Measurements from ENCODE around the gene ZNF513. TPM values are rescaled to one million over a fixed set of nuclear protein-coding genes. Genes with fewer than 3 reads are reported as not detected.
"Not testable (repeated sequence)": the region's sequence is repeated elsewhere in the genome, so short reads cannot be mapped to it uniquely, and the experiment has no call there.

Gene ZNF513, protein sequence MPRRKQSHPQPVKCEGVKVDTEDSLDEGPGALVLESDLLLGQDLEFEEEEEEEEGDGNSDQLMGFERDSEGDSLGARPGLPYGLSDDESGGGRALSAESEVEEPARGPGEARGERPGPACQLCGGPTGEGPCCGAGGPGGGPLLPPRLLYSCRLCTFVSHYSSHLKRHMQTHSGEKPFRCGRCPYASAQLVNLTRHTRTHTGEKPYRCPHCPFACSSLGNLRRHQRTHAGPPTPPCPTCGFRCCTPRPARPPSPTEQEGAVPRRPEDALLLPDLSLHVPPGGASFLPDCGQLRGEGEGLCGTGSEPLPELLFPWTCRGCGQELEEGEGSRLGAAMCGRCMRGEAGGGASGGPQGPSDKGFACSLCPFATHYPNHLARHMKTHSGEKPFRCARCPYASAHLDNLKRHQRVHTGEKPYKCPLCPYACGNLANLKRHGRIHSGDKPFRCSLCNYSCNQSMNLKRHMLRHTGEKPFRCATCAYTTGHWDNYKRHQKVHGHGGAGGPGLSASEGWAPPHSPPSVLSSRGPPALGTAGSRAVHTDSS
- 8.4 TPM for total RNA-seq (ENCODE audit: insufficient read depth, low replicate concordance)

DNA sequence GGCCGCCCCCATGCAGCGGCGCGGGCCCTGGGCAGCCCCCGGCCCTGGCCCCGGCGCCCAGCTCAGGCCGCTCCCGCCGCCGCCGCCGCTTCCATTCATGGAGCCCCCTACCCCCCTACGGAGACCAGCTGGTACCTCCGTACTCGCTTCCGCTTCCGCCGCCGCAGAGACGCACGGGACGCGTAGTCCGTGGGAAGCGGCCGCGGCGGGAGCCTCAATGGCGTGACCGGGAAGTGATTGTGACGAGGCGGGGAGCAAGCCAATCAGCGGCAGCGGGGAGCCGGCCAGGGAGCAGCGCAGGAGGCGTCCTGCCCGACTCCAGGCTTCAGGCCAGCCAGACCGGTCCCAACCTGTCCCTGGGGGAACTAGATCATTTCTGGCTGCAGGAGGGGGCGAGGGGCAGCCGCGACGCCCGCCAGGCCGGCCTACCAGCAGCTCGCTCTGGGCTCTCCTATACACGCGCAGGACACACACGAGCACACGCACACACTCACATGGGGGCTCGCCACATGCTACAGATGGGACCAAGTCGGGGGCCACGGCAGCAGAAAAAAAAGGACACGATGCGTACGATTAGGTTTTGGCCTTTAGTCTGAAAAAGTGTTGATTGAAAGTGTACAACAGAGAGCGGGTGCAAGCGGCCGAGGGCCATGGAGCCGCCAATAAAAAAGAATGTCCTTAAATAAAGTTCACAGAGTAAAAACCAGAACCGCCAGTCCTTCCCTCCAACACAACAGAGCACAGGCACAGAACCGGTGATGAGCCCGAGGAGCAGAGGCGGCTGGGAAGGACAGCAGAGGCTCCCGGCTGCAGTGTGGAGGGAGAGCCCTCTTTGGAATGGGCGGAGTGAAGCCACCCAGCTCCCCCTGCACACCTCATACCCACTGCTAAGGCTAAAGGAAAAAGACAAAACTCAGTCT lies at the start of gene ZNF513:
ZNF513 (minus strand) TSS at position 109 of the 920 bp plus-strand sequence. CDS start 208 bp downstream, outside the sequence.
- DNase-seq (ENCODE audit: low spot score): peak; percentile 98

DNA sequence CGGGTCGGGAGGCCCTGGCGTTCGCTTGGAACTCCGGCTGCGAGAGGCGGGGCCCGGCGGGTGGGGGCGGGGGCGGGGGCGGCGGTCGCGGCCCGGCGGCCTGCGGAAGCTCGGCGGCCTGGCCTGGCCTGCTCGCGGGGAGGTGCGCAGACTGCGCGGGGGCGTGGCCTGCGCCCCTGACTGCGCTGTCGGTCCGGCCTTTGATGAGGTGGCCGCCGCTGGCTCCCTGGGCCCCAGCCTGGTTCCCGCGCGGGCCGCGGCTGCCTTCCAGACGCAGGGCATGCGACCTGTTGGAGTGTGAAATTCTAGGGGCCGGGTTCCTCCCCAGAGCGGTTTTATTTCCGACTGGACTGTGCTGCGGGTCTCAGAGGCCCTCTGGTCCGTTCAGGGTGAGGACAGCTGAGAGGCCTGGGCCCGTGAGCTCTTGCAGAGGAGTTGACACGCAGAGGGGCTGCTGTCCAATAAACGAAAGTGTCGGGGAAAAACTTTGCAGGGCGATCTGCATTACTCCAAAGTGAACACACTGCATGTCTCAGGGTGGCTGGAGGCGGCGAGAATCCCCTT lies 48.5 kb upstream of the ZNF513 start:
- peak; percentile 88 for DNase-seq (ENCODE audit: low spot score)

DNA sequence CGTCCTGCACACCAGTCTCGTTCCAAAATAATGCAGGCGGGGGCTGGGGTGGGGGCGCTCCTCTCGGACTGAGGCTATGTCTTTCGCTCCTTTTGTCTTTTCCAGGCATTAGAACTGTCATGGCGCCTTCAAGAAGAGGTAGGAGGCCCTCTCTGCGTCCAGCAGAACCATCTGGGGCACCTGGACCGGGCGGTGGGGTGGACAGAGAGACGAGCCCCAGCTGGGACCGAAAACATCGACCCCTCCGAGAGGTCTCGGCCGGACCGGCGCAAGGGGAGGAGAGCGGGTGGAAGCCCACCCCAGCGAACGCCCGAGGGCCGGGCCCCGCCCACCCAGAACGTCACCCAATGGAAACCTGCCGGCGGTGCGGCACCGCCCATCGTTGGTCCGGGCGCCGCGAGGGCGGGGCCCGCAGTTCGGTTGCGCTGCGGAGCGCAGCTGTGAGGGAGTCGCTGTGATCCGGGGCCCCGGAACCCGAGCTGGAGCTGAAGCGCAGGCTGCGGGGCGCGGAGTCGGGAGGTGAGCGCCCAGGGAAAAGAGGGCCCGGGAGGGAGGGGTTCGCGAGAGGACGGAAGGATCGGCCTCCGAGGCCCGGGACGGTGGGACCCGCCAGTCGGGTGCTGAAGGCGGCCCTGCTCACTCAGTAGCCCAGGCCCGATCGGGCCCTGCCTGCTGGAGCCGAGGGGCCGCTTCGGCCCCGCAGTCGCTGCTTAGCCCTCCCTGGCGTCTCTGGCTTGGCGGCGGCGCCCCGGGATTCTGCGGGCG lies 47.9 kb upstream of the ZNF513 start, which contains the start of gene NRBP1:
NRBP1 (plus strand) TSS at position 419 of the 765 bp plus-strand sequence. CDS start 4,643 bp downstream, outside the sequence.
- DNase-seq (ENCODE audit: low spot score): peak; percentile 95

DNA sequence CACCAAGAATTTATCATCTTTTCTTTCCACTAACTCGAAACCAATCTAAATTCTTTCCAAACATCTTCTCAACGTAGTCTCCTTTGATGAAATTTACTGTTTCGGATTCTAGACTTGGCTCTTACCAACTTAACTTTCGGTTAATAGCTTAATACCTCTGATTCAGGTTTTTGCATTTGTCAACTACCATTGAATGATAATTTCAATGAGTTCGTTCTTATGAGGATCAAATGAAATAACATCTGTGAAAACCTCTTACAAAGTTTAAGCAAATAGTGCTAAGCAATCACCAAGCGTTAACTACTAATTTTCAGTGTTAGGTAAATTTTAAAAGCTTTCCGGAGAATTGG lies 47.3 kb upstream of the ZNF513 start:
- no peak for DNase-seq (ENCODE audit: low spot score)

DNA sequence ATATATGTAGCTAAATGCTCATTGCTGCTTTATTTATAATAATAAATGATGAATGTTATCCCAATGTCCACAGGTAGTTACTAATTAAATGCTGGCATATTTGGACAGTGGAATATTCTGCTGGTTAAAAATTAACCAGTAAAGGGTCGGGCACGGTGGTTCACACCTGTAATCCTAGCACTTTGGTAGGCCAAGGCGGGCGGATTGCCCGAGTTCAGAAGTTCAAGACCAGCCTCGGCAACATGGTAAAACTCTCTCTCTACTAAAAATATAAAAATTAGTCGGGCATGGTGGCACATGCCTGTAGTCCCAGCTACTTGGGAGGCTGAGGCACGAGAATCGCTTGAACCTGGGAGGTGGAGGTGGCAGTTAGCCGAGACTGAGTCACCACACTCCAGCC lies 44.5 kb upstream of the ZNF513 start:
- DNase-seq (ENCODE audit: low spot score): not testable (repeated sequence)

DNA sequence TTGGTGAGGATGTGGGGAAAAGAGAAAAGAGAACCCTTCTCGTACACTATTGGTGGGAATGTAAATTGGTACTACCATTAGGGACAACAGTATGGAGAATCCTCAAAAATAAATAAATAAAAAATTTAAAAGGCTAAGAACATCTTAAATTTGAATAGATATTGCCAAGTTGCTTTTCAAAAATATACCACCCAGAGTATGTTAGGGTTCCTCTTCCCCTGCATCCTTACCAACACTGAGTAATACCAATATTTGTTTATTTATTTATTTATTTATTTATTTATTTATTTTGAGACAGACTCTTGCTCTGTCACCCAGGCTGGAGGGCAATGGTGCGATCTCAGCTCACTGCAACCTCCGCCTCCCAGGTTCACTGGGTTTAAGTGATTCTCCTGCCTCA lies 42.4 kb upstream of the ZNF513 start:
- no peak for DNase-seq (ENCODE audit: low spot score)

DNA sequence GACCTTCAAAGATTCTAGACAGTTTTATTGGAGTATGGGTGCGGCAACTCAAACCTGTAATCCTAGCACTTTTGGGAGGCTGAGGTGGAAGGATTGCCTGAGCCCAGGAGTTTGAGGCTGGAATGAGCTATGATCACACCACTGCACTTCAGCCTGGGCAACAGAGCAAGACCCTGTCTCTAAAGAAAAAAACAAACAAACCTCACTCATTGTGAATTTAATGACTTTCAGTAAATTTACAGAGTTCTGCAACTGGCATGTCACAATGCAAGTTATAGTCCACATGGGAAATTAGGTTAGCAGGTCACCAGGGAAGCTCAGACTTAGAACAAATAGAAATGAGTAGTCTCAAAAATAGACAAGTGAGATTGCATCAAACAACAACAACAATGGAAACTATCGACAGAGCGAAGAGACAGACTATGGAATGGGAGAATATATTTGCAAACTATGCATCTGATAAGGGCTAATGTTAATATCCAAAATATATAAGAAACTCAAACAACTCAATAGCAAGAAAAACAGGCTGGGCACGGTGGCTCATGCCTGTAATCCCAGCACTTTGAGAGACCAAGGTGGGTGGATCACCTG lies 41.2 kb upstream of the ZNF513 start:
- no peak for DNase-seq (ENCODE audit: low spot score)

DNA sequence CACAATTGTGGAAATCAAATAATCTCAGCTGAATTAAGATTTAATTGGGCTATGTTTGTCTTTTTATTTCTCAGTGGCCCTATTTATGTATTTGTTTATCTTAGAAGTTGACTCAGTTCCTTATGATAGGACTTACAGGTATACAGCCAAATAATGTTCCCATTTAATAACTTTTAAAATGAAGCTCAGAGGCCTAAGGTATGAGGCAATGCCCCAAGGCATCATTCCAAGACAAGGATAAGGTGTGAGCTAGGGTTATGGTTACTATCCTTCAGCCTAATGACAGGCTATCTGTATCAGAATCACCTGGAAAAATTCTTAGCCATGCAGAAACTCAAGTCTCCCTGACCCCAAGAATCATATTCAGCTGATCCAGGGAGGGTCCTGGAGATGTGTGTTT lies 40.5 kb upstream of the ZNF513 start:
- no peak for DNase-seq (ENCODE audit: low spot score)

DNA sequence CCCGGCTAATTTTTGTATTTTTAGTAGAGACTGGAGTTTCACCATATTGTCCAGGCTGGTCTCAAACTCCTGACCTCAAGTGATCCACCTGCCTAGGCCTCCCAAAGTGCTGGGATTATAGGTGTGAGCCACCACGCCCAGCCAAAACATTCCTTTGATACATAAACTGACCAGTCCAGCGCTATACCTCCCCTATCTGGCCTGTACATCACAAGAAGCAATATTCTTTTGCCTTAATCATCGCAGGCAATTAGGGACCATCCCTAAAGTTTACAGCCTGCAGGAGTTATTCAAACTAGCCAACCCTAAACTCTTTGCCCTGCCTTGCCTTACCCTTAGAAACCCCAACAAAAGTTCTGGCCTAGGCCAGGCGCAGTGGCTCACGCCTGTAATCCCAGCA lies 35.6 kb upstream of the ZNF513 start:
- DNase-seq (ENCODE audit: low spot score): no peak

DNA sequence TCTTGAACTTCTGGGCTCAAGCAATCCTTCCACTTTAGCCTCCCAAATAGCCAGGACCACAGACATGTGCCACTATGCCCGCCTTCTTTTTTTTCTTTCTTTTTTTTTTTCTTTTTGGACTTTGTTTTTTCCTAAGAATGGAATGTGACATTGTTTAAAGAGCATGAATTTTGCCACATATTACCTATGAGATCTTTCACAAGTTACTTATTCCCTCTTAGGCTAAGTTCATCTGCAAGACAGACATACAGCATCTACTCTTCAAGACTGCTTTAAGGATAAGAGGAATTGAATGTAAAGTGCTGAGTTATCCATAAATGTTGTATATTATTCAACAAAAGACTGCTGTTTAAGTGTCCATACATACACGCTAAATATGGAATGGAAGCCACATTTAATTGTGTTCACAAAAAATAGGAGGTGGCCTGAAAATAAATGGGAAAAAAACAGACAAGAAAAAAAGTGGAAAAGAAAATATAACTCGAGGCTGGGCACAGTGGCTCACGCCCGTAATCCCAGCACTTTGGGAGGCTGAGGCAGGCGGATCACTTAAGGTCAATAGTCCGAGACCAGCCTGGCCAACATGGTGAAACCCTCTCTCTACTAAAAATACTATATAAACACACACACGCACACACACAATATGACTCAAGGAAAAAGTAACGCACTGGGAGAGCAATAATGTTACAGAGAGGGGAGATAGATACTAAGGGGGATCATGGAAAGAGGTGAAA lies 32.1 kb upstream of the ZNF513 start:
- DNase-seq (ENCODE audit: low spot score): no peak

DNA sequence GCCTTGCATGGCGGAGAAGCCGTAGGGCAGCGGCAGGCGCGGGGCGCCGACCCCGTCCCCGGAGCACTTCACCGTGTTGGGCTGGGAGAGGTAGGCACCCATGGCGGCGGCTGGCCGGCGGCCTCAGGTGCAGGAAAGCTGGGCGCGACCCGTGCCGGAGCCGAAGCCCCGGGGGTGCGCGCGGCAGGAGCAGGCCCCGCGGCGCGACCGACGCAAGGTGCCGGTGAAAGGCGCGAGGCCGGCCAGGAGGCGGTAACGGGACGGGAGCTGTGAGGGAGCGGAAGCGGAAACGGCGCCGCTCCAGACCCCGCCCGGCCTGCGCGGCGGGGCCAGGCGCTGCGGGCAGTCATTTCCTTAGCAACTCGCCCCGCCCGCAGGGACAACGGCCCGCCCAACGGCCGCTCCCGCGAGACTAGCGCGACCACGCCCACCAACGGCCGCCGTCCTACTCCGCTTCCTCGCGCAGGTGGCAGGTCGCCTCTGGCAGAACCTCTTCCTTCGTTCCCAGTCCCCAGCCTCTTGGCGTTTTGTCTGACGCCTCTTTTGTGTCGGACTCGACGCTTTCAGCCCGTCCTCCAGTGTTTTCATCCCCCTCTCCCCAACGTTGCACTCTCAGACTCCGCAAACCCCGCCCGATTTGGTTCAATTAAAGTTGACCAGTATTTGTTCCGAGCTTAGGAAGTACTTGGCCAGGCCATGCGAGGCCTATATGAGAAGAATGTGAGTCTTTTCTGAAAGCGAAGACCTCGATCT lies 29.0 kb upstream of the ZNF513 start, which contains the start of gene PPM1G:
PPM1G (minus strand) TSS at position 271 of the 753 bp plus-strand sequence; CDS start at position 102, 169 bp downstream.
- DNase-seq (ENCODE audit: low spot score): peak; percentile 95

DNA sequence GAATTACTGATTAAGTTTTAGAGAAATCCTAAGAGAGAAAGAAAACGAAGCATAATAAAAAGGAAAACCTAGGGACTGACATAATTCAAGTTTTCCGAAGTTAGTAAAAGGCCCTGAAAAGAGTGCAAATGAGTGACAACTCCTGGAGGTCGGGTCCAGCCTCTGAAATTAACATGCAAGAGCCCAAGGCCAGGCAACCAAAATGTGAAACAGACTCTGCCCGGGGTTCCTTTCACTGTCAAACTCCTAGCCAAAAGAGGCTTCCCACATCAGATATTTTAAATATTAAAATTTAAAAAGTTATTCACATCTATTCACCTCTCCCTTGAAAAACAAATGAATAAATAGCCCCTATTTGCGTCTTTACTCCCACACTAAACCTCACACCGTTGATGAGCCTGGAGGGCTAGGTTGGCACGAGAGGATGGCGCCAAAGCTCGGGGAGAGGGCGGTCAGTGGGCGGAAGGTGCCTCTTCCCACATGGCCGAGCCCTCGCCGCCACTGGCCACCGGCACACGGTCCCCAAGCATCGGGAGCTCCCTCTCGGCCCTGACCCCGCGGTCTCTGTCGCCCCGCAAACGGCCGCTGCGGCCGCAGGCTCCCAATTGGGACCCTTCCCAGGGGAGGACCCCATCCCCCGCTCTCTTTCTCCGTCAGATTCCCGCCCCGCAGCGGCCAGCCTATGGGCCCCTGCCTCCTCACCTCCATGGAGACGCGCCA lies 28.2 kb upstream of the ZNF513 start:
- no peak for DNase-seq (ENCODE audit: low spot score)

DNA sequence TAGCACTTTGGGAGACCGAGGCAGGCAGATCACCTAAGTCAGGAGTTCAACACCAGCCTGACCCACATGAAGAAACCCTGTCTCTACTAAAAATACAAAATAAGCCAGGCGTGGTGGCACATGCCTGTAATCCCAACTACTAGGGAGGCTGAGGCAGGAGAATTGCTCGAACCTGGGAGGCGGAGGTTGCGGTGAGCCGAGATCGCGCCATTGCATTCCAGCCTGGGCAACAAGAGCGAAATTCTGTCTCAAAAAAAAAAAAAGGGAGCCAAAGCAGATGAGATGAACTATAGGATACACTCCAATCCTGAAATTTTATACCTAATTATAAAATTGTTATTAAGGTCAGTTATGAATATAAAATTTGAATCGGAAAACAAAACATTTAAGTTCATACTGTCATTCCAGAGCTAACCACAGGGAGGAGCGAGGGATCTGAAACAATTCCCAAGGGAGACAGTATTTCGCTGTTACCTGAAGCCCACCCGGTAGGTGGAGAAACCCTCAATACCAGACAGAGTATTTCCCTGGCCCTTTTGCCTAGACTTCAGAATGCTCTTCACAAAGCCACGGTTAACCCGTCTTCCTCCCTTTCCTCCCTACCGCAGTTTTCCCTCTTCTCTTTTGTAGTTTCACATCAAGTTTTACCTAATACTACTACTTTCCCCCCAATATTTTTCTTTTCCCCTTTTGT lies 27.4 kb upstream of the ZNF513 start:
- peak; percentile 46 for DNase-seq (ENCODE audit: low spot score)

DNA sequence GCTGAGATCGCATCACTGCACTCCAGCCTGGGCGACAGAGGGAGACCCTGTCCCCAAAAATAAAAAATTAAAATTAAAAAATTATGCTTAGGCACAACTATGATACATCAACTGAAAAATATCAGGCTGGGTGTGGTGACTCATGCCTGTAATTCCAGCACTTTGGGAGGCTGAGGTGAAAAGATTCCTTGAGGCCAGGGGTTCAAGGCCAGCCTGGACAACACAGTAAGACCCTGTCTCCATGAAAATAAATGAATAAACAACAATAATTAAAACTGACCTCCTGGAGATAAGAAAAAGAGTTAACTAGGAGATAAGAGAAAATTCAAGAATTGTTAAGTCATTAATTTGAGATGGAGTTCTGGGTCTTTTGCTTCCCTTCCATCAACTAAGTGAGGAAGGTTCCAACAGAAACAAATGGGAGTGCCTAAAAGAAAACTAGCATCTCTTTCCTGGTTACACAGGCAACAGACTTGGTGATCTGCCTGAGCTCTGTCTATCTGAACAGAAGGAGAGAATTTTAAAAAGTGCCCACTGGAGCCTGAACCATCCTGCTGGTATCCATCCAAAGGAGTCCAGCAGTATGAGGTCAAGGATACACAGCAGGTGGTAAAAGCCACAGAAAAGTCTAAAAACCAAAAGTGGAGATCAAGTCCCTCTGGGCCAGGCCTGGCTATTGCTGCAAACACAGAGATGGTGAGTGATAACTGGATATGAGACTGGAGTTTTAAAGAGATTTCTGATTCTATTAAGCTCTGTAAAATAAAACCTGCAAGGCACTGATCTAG lies 20.0 kb upstream of the ZNF513 start:
- DNase-seq (ENCODE audit: low spot score): no peak

DNA sequence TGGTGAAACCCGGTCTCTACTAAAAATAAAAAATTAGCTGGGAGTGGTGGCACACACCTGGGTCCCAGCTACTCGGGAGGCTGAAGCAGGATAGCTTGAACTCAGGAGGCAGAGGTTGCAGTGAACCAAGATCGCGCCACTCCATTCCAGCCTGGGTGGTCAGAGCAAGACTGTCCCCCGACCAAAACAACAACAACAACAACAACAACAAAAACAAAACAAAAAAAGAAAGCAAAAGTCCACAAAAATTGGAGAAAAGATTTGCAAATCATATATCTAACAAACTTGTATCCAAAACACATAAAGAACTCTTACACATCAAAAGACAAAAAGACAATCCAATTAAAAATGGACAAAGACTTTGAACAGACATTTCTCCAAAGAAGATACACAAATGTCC lies 18.4 kb upstream of the ZNF513 start:
- DNase-seq (ENCODE audit: low spot score): no peak

DNA sequence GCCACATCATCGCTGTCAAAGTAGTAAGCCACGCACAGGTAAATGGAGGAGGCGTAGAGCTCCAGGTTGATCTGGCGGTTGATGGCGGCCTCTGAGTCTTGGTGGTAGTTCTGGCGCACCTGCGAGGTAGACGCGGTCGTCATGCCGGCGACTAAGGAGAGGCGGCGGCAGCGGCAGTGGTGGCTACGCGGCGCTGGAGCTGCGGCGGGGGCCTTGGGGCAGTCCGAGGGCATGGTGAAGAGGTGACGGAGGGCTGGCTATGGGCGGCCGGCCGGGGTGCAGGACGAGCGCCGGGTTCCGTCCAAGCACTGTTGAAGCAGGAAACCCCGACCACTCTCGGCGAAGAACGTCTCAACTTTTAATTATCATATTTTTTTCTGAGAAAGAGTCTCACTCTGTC lies 12.7 kb upstream of the ZNF513 start:
- no peak for DNase-seq (ENCODE audit: low spot score)
